Gastrocnemius medialis (tissue), 4 donors: ENCODE measurements around the gene DBNDD1.

Experiments used
- CTCF ChIP-seq, 5 experiments: fragments of 450-650 bp in 3 of 5; fragments of 200-600 bp in 2 of 5; sonication (generic) in 2 of 5; IDR thresholded peaks in 4 of 5; conservative IDR thresholded peaks in 1 of 5; 1 replicate in 4 of 5; 2 replicates in 1 of 5; pipeline ENCODE4 v1.5.1; 2016 to 2019; ENCODE audit warnings: antibody characterized with exemption in 5 of 5, mild to moderate bottlenecking in 3 of 5, moderate library complexity in 3 of 5
- POLR2A ChIP-seq, 2 donors: fragments of 450-650 bp; IDR thresholded peaks; one replicate each; pipeline ENCODE4 v1.6.1; 2017; ENCODE audit warnings: antibody characterized with exemption in 2 of 2, mild to moderate bottlenecking in 2 of 2, moderate library complexity in 2 of 2

DNA sequence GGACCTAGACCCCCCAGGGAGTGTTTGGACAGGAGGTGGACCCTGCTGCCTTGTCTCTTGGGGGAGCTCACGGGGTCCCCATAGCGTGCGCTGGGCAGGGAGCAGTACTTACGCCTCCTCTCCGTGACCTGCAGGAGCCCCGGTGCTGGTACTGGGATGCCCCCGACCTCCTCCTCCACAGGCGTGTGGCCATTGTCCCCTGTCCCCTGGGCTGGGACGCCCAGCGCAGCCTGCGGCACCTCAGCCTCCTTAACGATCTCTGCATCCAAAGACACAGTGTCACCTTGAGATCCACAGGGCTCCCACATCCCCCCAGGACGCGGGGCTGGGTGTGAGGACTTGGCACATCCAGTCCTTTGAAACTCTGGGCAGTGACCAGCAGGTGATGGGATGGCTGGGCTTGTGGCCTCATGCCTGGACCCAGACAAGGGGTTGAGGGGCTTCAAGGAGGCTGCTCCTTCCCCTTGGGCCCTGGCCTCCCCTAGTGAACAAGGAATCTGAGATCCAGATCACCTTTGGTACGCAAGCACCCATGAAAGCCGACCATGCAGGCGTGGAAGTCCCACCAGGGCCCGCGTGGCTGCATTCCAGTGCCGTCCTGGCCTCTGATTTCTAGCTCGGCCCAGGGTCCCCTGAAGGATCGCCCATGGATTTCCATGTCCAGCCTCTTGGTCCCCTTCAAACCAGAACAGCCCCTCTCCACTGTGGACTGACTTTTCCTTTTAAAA lies 9.9 kb downstream of the DBNDD1 start:
- TF ChIP-seq CTCF (IDR thresholded peaks at IDR 0.05 in 4 of 5, conservative IDR thresholded peaks at IDR 0.05 in 1 of 5) (no peak), POLR2A (IDR thresholded peaks at IDR 0.05) (no peak)
